ENCODE measurements around the gene GULP1. TPM values are rescaled to one million over a fixed set of nuclear protein-coding genes. Genes with fewer than 3 reads are reported as not detected.

GULP1 gene
- total RNA-seq, 1 experiment from 2014 or later, result 140 TPM

DNA sequence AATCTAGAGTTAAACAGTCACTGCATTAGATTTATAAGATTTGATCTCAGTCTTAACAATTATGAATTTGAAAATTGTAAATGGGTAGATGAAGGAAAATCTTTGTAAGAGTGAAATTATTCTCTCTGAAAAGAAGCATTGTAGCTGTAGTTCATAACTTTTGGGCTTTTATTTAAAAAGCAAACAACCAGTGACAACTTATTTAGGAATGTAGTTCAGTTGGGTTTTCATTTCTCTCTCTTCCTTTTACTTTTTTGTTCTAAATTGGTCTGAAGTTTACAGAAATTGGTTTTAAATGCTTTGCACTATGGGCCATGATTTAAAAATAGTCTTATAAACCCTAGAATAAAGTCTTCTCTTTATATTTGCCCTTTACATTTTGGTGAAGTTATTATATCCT is 296.6 kb downstream of the GULP1 start:
- H2BK15ac ChIP-seq (ENCODE audit: low read depth, low read length), result no peak overlapping the region
- H3K23ac ChIP-seq (ENCODE audit: insufficient read length, low read depth, low read length), result no peak overlapping the region
- no peak overlapping the region for H3K18ac ChIP-seq (ENCODE audit: insufficient read length, low read depth, low read length)
- H2BK20ac ChIP-seq (ENCODE audit: low read depth, low read length, poor library complexity, severe bottlenecking), result no peak overlapping the region
- Mint-ChIP-seq H3K4me1 (no peaks in the 10 kb centered on the region), H3K27ac (0 out of 7 replicates have a peak overlapping the region, but pooled peaks of 1 of the 3 experiments have one; percentile 36), H3K36me3 (ENCODE audit: insufficient read depth in 1 of 3, low read depth in 3 of 3) (peaks cover 16 to 42% (median 33%) of the 10 kb centered on the region in 3 experiments), H3K4me3 (no peak overlapping the region), H3K27me3 (ENCODE audit: low read depth) (no peaks in the 10 kb centered on the region), H3K9me3 (peaks cover 3% of the 10 kb centered on the region in 2 experiments; a peak in 1 of 5 replicates)
- H4K8ac ChIP-seq (replicated peaks; ENCODE audit: insufficient read length, low read depth, low read length), result no peak overlapping the region
- no peaks in the 10 kb centered on the region for H3K27me3 ChIP-seq (ENCODE audit: insufficient read depth, low read length)
- no peak overlapping the region for H3K14ac ChIP-seq (ENCODE audit: insufficient read depth, low read length)
- no peak overlapping the region for H4K5ac ChIP-seq (ENCODE audit: insufficient read length, low read depth, low read length)
- H4K91ac ChIP-seq (ENCODE audit: insufficient read length, low read depth, low read length), result no peak overlapping the region
- H3K4me1 ChIP-seq (ENCODE audit: insufficient read depth, low read length), result no peaks in the 10 kb centered on the region
- no peak overlapping the region for H3K27ac ChIP-seq (ENCODE audit: insufficient read length, low read depth, low read length)
- H3K23me2 ChIP-seq (ENCODE audit: insufficient read length, low read depth, low read length, poor library complexity, severe bottlenecking), result no peaks in the 10 kb centered on the region
- H3K4me2 ChIP-seq (ENCODE audit: insufficient read depth, insufficient read length, low read length), result no peak overlapping the region
- H3K79me1 ChIP-seq (ENCODE audit: insufficient read depth, low read depth, low read length, poor library complexity, severe bottlenecking), result no peaks in the 10 kb centered on the region
- H3K79me2 ChIP-seq (ENCODE audit: insufficient read depth, low read length), result no peaks in the 10 kb centered on the region
- H2AK5ac ChIP-seq (ENCODE audit: insufficient read length, low read length), result no peak overlapping the region
- no peak overlapping the region for H2BK120ac ChIP-seq (ENCODE audit: low read depth, low read length, poor library complexity, severe bottlenecking)
- no peak overlapping the region for H2AFZ ChIP-seq (ENCODE audit: low read length)
- H3K4ac ChIP-seq (ENCODE audit: low read depth, low read length), result no peak overlapping the region
- no peaks in the 10 kb centered on the region for H3K9me3 ChIP-seq (ENCODE audit: control insufficient read depth, low read depth, low read length)
- DNase-seq, result no peak
- H4K20me1 ChIP-seq (ENCODE audit: control insufficient read depth, insufficient read depth, insufficient read length), result no peaks in the 10 kb centered on the region
- no peak overlapping the region for H3K9ac ChIP-seq (ENCODE audit: extremely low read depth, insufficient read length, low read length)
- H2BK12ac ChIP-seq (ENCODE audit: insufficient read length, low read depth, low read length), result no peak overlapping the region
- H2BK5ac ChIP-seq (ENCODE audit: insufficient read length, low read length), result no peak overlapping the region
- TF ChIP-seq, protein P1, sequence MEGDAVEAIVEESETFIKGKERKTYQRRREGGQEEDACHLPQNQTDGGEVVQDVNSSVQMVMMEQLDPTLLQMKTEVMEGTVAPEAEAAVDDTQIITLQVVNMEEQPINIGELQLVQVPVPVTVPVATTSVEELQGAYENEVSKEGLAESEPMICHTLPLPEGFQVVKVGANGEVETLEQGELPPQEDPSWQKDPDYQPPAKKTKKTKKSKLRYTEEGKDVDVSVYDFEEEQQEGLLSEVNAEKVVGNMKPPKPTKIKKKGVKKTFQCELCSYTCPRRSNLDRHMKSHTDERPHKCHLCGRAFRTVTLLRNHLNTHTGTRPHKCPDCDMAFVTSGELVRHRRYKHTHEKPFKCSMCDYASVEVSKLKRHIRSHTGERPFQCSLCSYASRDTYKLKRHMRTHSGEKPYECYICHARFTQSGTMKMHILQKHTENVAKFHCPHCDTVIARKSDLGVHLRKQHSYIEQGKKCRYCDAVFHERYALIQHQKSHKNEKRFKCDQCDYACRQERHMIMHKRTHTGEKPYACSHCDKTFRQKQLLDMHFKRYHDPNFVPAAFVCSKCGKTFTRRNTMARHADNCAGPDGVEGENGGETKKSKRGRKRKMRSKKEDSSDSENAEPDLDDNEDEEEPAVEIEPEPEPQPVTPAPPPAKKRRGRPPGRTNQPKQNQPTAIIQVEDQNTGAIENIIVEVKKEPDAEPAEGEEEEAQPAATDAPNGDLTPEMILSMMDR (conservative IDR thresholded peaks at IDR 0.05), result no peak
- no peak overlapping the region for H3T11ph ChIP-seq (ENCODE audit: low read length)
- no peak overlapping the region for H3K56ac ChIP-seq (ENCODE audit: insufficient read length, low read depth, low read length)
